B cell (primary cell): ENCODE data around the gene KCNN1. TPM values are rescaled to one million over a fixed set of nuclear protein-coding genes. Genes with fewer than 3 reads are reported as not detected.

Source experiments
- ATAC-seq: fragments of 200-7000 bp; cut with Tn5 transposase; one replicate; pipeline ENCODE4 v1.10.0; 2021; ENCODE audit warnings: low read depth, mild to moderate bottlenecking, moderate number of reproducible peaks, moderate library complexity
- CTCF ChIA-PET: fragments of 350-600 bp; sonication (Branson Sonifier 250); formaldehyde crosslinking; loops from one replicate; lab custom pipeline; 2021; ENCODE audit warnings: antibody characterized with exemption, inconsistent platforms; lab: Charles Lee
- POLR2A ChIA-PET: fragments of 350-600 bp; sonication (Branson Sonifier 250); formaldehyde crosslinking; loops from one replicate; lab custom pipeline; 2021; ENCODE audit warnings: antibody characterized with exemption; lab: Charles Lee
- DNase-seq: peaks from one replicate; pipeline ENCODE4 v3.0.0; 2013
- H2AFZ ChIP-seq: 2 replicates; pipeline ENCODE4 v1.6.1; 2012; ENCODE audit warnings: mild to moderate bottlenecking, low read depth, low read length; ENCODE audit not compliant: insufficient read depth, poor library complexity, severe bottlenecking
- H3K27ac ChIP-seq, 2 donors: 1 replicate in 1 of 2; 2 replicates in 1 of 2; pipeline ENCODE4 v1.5.1; 2012 to 2013; ENCODE audit warnings: low read length in 2 of 2, mild to moderate bottlenecking in 2 of 2, moderate library complexity in 1 of 2
- H3K27me3 ChIP-seq, 4 experiments: fragments of 200-600 bp in 1 of 4; sonication (generic) in 1 of 4; replicated peaks in 1 of 4; 1 replicate in 2 of 4; 2 replicates in 2 of 4; pipeline versions ENCODE4 v1.6.1 to v1.7.0; 2013 to 2016; ENCODE audit warnings: low read length in 3 of 4, mild to moderate bottlenecking in 2 of 4, mixed read lengths in 1 of 4, moderate library complexity in 1 of 4; ENCODE audit not compliant: insufficient read depth in 4 of 4, control insufficient read depth in 3 of 4; ENCODE audit errors: control extremely low read depth in 1 of 4
- H3K36me3 ChIP-seq, 2 experiments: replicated peaks in 1 of 2; 1 replicate in 1 of 2; 2 replicates in 1 of 2; pipeline versions ENCODE4 v1.6.1 to v1.7.1; 2013; ENCODE audit warnings: low read length in 1 of 2; ENCODE audit not compliant: insufficient read depth in 2 of 2, control insufficient read depth in 1 of 2; ENCODE audit errors: control extremely low read depth in 1 of 2, extremely low read depth in 1 of 2
- H3K4me1 ChIP-seq, 2 donors: fragments of 200-600 bp in 1 of 2; sonication (generic) in 1 of 2; 1 replicate in 1 of 2; 2 replicates in 1 of 2; pipeline versions ENCODE4 v1.5.1 to v1.6.1; 2013 to 2017; ENCODE audit warnings: low read length in 2 of 2; ENCODE audit not compliant: control insufficient read depth in 2 of 2, insufficient read depth in 2 of 2
- H3K4me2 ChIP-seq: replicated peaks from 2 replicates; pipeline ENCODE3; 2012; ENCODE audit warnings: mild to moderate bottlenecking, low read depth, low read length; ENCODE audit not compliant: poor library complexity, severe bottlenecking
- H3K4me3 ChIP-seq, 5 experiments: fragments of 200-600 bp in 1 of 5; sonication (generic) in 1 of 5; 1 replicate in 3 of 5; 2 replicates in 2 of 5; pipeline versions ENCODE4 v1.5.1 to v1.7.0; 2011 to 2016; ENCODE audit warnings: low read length in 4 of 5, mild to moderate bottlenecking in 4 of 5, low read depth in 2 of 5, control low read depth in 1 of 5, moderate library complexity in 1 of 5; ENCODE audit not compliant: insufficient read depth in 1 of 5; ENCODE audit errors: control extremely low read depth in 1 of 5, extremely low read depth in 1 of 5
- H3K79me2 ChIP-seq: fragments of 200-600 bp; sonication (generic); one replicate; pipeline ENCODE4 v1.6.0; 2016; ENCODE audit warnings: low read length; ENCODE audit not compliant: control insufficient read depth, insufficient read depth
- H3K9ac ChIP-seq: fragments of 200-600 bp; sonication (generic); 2 replicates; pipeline ENCODE4 v1.6.1; 2017; ENCODE audit warnings: mild to moderate bottlenecking, low read length, moderate library complexity
- H3K9me3 ChIP-seq, 3 donors: one replicate each; pipeline versions ENCODE4 v1.6.1 to v1.7.1; 2013; ENCODE audit warnings: low read length in 2 of 3; ENCODE audit not compliant: control insufficient read depth in 2 of 3, insufficient read depth in 1 of 3; ENCODE audit errors: control extremely low read depth in 1 of 3
- H4K20me1 ChIP-seq: 2 replicates; pipeline ENCODE4 v1.6.0; 2012; ENCODE audit warnings: mild to moderate bottlenecking, low read length; ENCODE audit not compliant: insufficient read depth, control insufficient read depth, poor library complexity, severe bottlenecking
- H3K27ac Mint-ChIP-seq: one replicate; pipeline ENCODE4 v1.8.0; 2021; ENCODE audit warnings: mixed read lengths
- H3K27me3 Mint-ChIP-seq: one replicate; pipeline ENCODE4 v1.8.0; 2021; ENCODE audit warnings: mixed read lengths
- H3K4me1 Mint-ChIP-seq: one replicate; pipeline ENCODE4 v1.8.0; 2021; ENCODE audit warnings: mixed read lengths
- H3K4me3 Mint-ChIP-seq: one replicate; pipeline ENCODE4 v1.8.0; 2021; ENCODE audit warnings: mixed read lengths
- H3K9me3 Mint-ChIP-seq: one replicate; pipeline ENCODE4 v1.8.0; 2022; ENCODE audit warnings: mixed read lengths; ENCODE audit not compliant: insufficient read depth
- CTCF ChIP-seq: fragments of 200-600 bp; IDR thresholded peaks from one replicate; pipeline ENCODE4 v1.8.0; 2022; ENCODE audit warnings: antibody characterized with exemption, mild to moderate bottlenecking
- EZH2 ChIP-seq: IDR thresholded peaks from 2 replicates; pipeline ENCODE4 v1.6.1; 2012; ENCODE audit warnings: borderline replicate concordance, low read depth, mild to moderate bottlenecking, moderate library complexity, low read length; ENCODE audit not compliant: insufficient read depth, poor library complexity, severe bottlenecking
- WGBS: methylation state at CpG from one replicate; pipeline ENCODE4 v1.1.5; 2013; ENCODE audit warnings: missing lambda C conversion rate; ENCODE audit not compliant: insufficient coverage; 5-methylcytosine and 5-hydroxymethylcytosine counted together
- intact Hi-C: fragments of 100-400 bp; cut with micrococcal nuclease; formaldehyde crosslinking; loops from one replicate; pipeline ENCODE4 v1.10.0; 2022
- polyA plus RNA-seq: library from polyadenylated mRNA; depleted of rRNA; stranded (reverse); fragments of >200 nt; gene quantifications from 2 replicates; pipeline ENCODE4 v1.2.3, GENCODE V29; 2012
- total RNA-seq, 2 donors: library from RNA; stranded (reverse); fragments of 120-200 nt in 1 of 2; gene quantifications; 1 replicate in 1 of 2; 2 replicates in 1 of 2; pipeline versions ENCODE4 v1.2.3 to v1.2.4, GENCODE V29; 2013 to 2022

Gene KCNN1
- total and polyA plus RNA-seq, 2 donors (not counting 1 experiment from before 2014, with no cell fraction given) = 0.04 TPM; not detected in 1

DNA sequence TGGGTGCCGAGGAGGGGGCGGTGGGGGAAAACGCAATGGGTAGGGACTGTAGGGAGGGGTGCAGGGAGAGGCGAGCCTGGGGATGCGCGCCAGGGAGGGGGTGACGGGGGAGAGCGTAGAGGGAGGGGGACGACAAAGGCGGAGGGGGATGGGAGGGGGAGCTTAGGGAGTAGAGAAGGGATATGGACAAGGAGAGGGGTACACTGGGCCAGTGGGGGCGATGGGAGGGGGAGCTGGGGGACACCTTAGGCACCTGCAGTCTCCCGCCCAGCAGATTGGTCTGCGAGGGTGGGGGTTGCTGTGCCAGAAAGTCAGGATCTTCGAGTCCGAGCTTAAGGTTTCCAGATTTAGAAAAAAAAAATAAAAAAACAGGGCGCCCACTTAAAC lies 18.4 kb upstream of the KCNN1 start:
- intact Hi-C loops = loop anchor here (5.0 kb wide), 1 partner anchor 149 kb away; the partner anchor contains the start of gene MAST3
- POLR2A ChIA-PET = interaction anchor here (0.6 to 1.5 kb wide), 7 partner anchors 15 to 243 kb away, joined by 3 to 11 read pairs (median 4); partner anchors contain the start of genes ARRDC2 and JAK3
- ATAC-seq (no peak), DNase-seq (no peak)
- H4K20me1 ChIP-seq = peaks cover 15% of the 10 kb centered on the region
- H3K4me2 ChIP-seq = peak overlapping the region; percentile 94
- H3K4me3 ChIP-seq = peak overlapping the region in 4 of 5 experiments; percentile 31 to 63 (median 47)
- Mint-ChIP-seq H3K27me3 (peaks cover 21% of the 10 kb centered on the region), H3K4me3 (peak overlapping the region; percentile 88), H3K9me3 (no peaks in the 10 kb centered on the region), H3K27ac (peak overlapping the region; percentile 56), H3K4me1 (peaks cover 55% of the 10 kb centered on the region)
- no peaks in the 10 kb centered on the region for H3K36me3 ChIP-seq
- peak overlapping the region in 1 of 2 donors; percentile 79 for H3K27ac ChIP-seq
- peaks cover 0 to 17% (median 0%) of the 10 kb centered on the region in 3 donors for H3K9me3 ChIP-seq
- TF ChIP-seq CTCF = no peak
- TF ChIP-seq EZH2 = no peak
- 0% methylated on average over 10 of the region's 16 CpGs for WGBS
- H3K9ac ChIP-seq = peak overlapping the region; percentile 58
- CTCF ChIA-PET = interaction anchor here (4.6 to 8.7 kb wide), 3 partner anchors 10 to 49 kb away, joined by 28 to 117 read pairs (median 51); partner anchors contain the start of gene CCDC124
- H3K79me2 ChIP-seq = no peaks in the 10 kb centered on the region
- H3K27me3 ChIP-seq = peaks cover 0 to 45% (median 33%) of the 10 kb centered on the region in 4 experiments
- peak overlapping the region; percentile 49 for H2AFZ ChIP-seq
- H3K4me1 ChIP-seq = peaks cover 59 to 65% of the 10 kb centered on the region in 2 donors
